ENCODE data around the gene LIMA1.

DNA sequence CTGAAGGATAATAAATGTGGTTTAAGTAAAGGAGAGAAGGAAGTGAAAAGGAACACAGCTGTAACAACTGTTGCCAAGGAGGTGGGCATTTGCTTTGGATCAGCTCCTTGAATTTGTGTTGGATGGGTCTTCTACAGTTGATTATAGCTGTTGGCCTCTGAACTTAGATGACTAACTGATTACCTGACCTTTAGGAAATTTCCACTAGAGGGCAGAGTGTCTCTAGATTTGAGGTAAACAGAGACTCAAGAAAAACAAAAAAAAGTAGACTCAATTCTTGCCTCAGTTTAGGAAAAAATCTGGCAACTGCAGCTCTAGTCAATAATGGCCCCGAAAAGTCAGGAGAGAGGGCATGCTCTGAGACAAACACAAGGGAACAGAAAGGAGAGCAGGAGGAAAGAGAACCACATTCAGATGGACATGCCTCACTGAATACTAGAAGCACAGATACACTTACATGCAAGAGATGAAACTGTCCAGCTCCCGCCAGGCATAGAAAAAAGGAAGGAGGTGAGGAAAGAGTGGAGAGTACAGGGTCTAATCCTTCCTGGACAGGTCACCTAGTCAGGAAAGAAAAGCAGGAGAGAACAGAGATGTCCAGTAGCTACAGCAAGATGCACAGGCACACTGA, 150.7 kb downstream of the LIMA1 start:
- TF ChIP-seq CTCF (IDR thresholded peaks at IDR 0.05) (peak in 2 of 4 experiments; percentile 31 to 47), POLR2A (IDR thresholded peaks at IDR 0.05) (no peak)
